Epithelial cell of proximal tubule (primary cell): ENCODE measurements around the gene SHISA7. TPM values are rescaled to one million over a fixed set of nuclear protein-coding genes. Genes with fewer than 3 reads are reported as not detected.
A peak's percentile ranks its signal among the peaks of the same experiment; 100 is the strongest.

Experiments used
- DNase-seq: peaks from one replicate; pipeline ENCODE4 v3.0.0-alpha.2; 2011; ENCODE audit warnings: low read depth
- H3K4me3 ChIP-seq: 2 replicates; pipeline ENCODE4 v1.5.1; 2011; ENCODE audit warnings: low read depth, mild to moderate bottlenecking, low read length
- CTCF ChIP-seq: conservative IDR thresholded peaks from 2 replicates; pipeline ENCODE4 v1.5.1; 2012; ENCODE audit warnings: low read depth, mild to moderate bottlenecking, low read length
- total RNA-seq: library from RNA; depleted of rRNA; stranded (reverse); fragments of >200 nt; gene quantifications from 2 replicates; pipeline ENCODE4 v1.2.3, GENCODE V29; 2015

The SHISA7 gene
- total RNA-seq, 1 donor from 2014 or later = 0.17 TPM

- peak overlapping the region; percentile 91 for H3K4me3 ChIP-seq
- no peak for TF ChIP-seq CTCF
- no peak for DNase-seq
These were observed 19.0 kb upstream of the SHISA7 start for GRCh38 chr19:55461974-55462626.

- peak; percentile 86 for DNase-seq
- H3K4me3 ChIP-seq = peak within 1 kb of the TSS; percentile 91
- no peak for TF ChIP-seq CTCF
These were observed 18.3 kb upstream of the SHISA7 start, which contains the start of gene ISOC2 for GRCh38 chr19:55461259-55461973. Gene ISOC2, minus strand, starts transcription at chr19:55461642. Its CDS starts 5,156 bp downstream, at chr19:55456486.

GRCh38 chr19:55460670-55461258 lies 17.7 kb upstream of the SHISA7 start:
- peak overlapping the region; percentile 91 for H3K4me3 ChIP-seq
- no peak for DNase-seq
- TF ChIP-seq CTCF = no peak

- peak overlapping the region; percentile 91 for H3K4me3 ChIP-seq
- no peak for TF ChIP-seq CTCF
- no peak for DNase-seq
These were observed 17.0 kb upstream of the SHISA7 start for GRCh38 chr19:55459950-55460657.

GRCh38 chr19:55459551-55459949 lies 16.4 kb upstream of the SHISA7 start:
- no peak for DNase-seq
- H3K4me3 ChIP-seq = no peak overlapping the region
- no peak for TF ChIP-seq CTCF

- DNase-seq = no peak
- TF ChIP-seq CTCF = no peak
- no peak overlapping the region for H3K4me3 ChIP-seq
These were observed 14.8 kb upstream of the SHISA7 start for GRCh38 chr19:55457683-55458457.
